B cell (primary cell): ENCODE measurements around the gene ERC1. TPM values are rescaled to one million over a fixed set of nuclear protein-coding genes. Genes with fewer than 3 reads are reported as not detected.

Experiments used
- ATAC-seq: fragments of 200-7000 bp; cut with Tn5 transposase; one replicate; pipeline ENCODE4 v1.10.0; 2021; ENCODE audit warnings: low read depth, mild to moderate bottlenecking, moderate number of reproducible peaks, moderate library complexity
- CTCF ChIA-PET: fragments of 350-600 bp; sonication (Branson Sonifier 250); formaldehyde crosslinking; loops from one replicate; lab custom pipeline; 2021; ENCODE audit warnings: antibody characterized with exemption, inconsistent platforms; lab: Charles Lee
- POLR2A ChIA-PET: fragments of 350-600 bp; sonication (Branson Sonifier 250); formaldehyde crosslinking; loops from one replicate; lab custom pipeline; 2021; ENCODE audit warnings: antibody characterized with exemption; lab: Charles Lee
- DNase-seq: peaks from one replicate; pipeline ENCODE4 v3.0.0; 2013
- H2AFZ ChIP-seq: 2 replicates; pipeline ENCODE4 v1.6.1; 2012; ENCODE audit warnings: mild to moderate bottlenecking, low read depth, low read length; ENCODE audit not compliant: insufficient read depth, poor library complexity, severe bottlenecking
- H3K27ac ChIP-seq, 2 donors: 1 replicate in 1 of 2; 2 replicates in 1 of 2; pipeline ENCODE4 v1.5.1; 2012 to 2013; ENCODE audit warnings: low read length in 2 of 2, mild to moderate bottlenecking in 2 of 2, moderate library complexity in 1 of 2
- H3K27me3 ChIP-seq, 4 experiments: fragments of 200-600 bp in 1 of 4; sonication (generic) in 1 of 4; replicated peaks in 1 of 4; 1 replicate in 2 of 4; 2 replicates in 2 of 4; pipeline versions ENCODE4 v1.6.1 to v1.7.0; 2013 to 2016; ENCODE audit warnings: low read length in 3 of 4, mild to moderate bottlenecking in 2 of 4, mixed read lengths in 1 of 4, moderate library complexity in 1 of 4; ENCODE audit not compliant: insufficient read depth in 4 of 4, control insufficient read depth in 3 of 4; ENCODE audit errors: control extremely low read depth in 1 of 4
- H3K36me3 ChIP-seq, 2 experiments: replicated peaks in 1 of 2; 1 replicate in 1 of 2; 2 replicates in 1 of 2; pipeline versions ENCODE4 v1.6.1 to v1.7.1; 2013; ENCODE audit warnings: low read length in 1 of 2; ENCODE audit not compliant: insufficient read depth in 2 of 2, control insufficient read depth in 1 of 2; ENCODE audit errors: control extremely low read depth in 1 of 2, extremely low read depth in 1 of 2
- H3K4me1 ChIP-seq, 2 donors: fragments of 200-600 bp in 1 of 2; sonication (generic) in 1 of 2; 1 replicate in 1 of 2; 2 replicates in 1 of 2; pipeline versions ENCODE4 v1.5.1 to v1.6.1; 2013 to 2017; ENCODE audit warnings: low read length in 2 of 2; ENCODE audit not compliant: control insufficient read depth in 2 of 2, insufficient read depth in 2 of 2
- H3K4me2 ChIP-seq: replicated peaks from 2 replicates; pipeline ENCODE3; 2012; ENCODE audit warnings: mild to moderate bottlenecking, low read depth, low read length; ENCODE audit not compliant: poor library complexity, severe bottlenecking
- H3K4me3 ChIP-seq, 5 experiments: fragments of 200-600 bp in 1 of 5; sonication (generic) in 1 of 5; 1 replicate in 3 of 5; 2 replicates in 2 of 5; pipeline versions ENCODE4 v1.5.1 to v1.7.0; 2011 to 2016; ENCODE audit warnings: low read length in 4 of 5, mild to moderate bottlenecking in 4 of 5, low read depth in 2 of 5, control low read depth in 1 of 5, moderate library complexity in 1 of 5; ENCODE audit not compliant: insufficient read depth in 1 of 5; ENCODE audit errors: control extremely low read depth in 1 of 5, extremely low read depth in 1 of 5
- H3K79me2 ChIP-seq: fragments of 200-600 bp; sonication (generic); one replicate; pipeline ENCODE4 v1.6.0; 2016; ENCODE audit warnings: low read length; ENCODE audit not compliant: control insufficient read depth, insufficient read depth
- H3K9ac ChIP-seq: fragments of 200-600 bp; sonication (generic); 2 replicates; pipeline ENCODE4 v1.6.1; 2017; ENCODE audit warnings: mild to moderate bottlenecking, low read length, moderate library complexity
- H3K9me3 ChIP-seq, 3 donors: one replicate each; pipeline versions ENCODE4 v1.6.1 to v1.7.1; 2013; ENCODE audit warnings: low read length in 2 of 3; ENCODE audit not compliant: control insufficient read depth in 2 of 3, insufficient read depth in 1 of 3; ENCODE audit errors: control extremely low read depth in 1 of 3
- H4K20me1 ChIP-seq: 2 replicates; pipeline ENCODE4 v1.6.0; 2012; ENCODE audit warnings: mild to moderate bottlenecking, low read length; ENCODE audit not compliant: insufficient read depth, control insufficient read depth, poor library complexity, severe bottlenecking
- H3K27ac Mint-ChIP-seq: one replicate; pipeline ENCODE4 v1.8.0; 2021; ENCODE audit warnings: mixed read lengths
- H3K27me3 Mint-ChIP-seq: one replicate; pipeline ENCODE4 v1.8.0; 2021; ENCODE audit warnings: mixed read lengths
- H3K4me1 Mint-ChIP-seq: one replicate; pipeline ENCODE4 v1.8.0; 2021; ENCODE audit warnings: mixed read lengths
- H3K4me3 Mint-ChIP-seq: one replicate; pipeline ENCODE4 v1.8.0; 2021; ENCODE audit warnings: mixed read lengths
- H3K9me3 Mint-ChIP-seq: one replicate; pipeline ENCODE4 v1.8.0; 2022; ENCODE audit warnings: mixed read lengths; ENCODE audit not compliant: insufficient read depth
- EZH2 ChIP-seq: IDR thresholded peaks from 2 replicates; pipeline ENCODE4 v1.6.1; 2012; ENCODE audit warnings: borderline replicate concordance, low read depth, mild to moderate bottlenecking, moderate library complexity, low read length; ENCODE audit not compliant: insufficient read depth, poor library complexity, severe bottlenecking
- WGBS: methylation state at CpG from one replicate; pipeline ENCODE4 v1.1.5; 2013; ENCODE audit warnings: missing lambda C conversion rate; ENCODE audit not compliant: insufficient coverage; 5-methylcytosine and 5-hydroxymethylcytosine counted together
- intact Hi-C: fragments of 100-400 bp; cut with micrococcal nuclease; formaldehyde crosslinking; loops from one replicate; pipeline ENCODE4 v1.10.0; 2022
- polyA plus RNA-seq: library from polyadenylated mRNA; depleted of rRNA; stranded (reverse); fragments of >200 nt; gene quantifications from 2 replicates; pipeline ENCODE4 v1.2.3, GENCODE V29; 2012
- total RNA-seq, 2 donors: library from RNA; stranded (reverse); fragments of 120-200 nt in 1 of 2; gene quantifications; 1 replicate in 1 of 2; 2 replicates in 1 of 2; pipeline versions ENCODE4 v1.2.3 to v1.2.4, GENCODE V29; 2013 to 2022
- TF ChIP-seq, protein P1 (sequence below): fragments of 200-600 bp; IDR thresholded peaks from one replicate; pipeline ENCODE4 v1.8.0; 2022; ENCODE audit warnings: antibody characterized with exemption, mild to moderate bottlenecking

Gene ERC1
- total and polyA plus RNA-seq, 2 donors (not counting 1 experiment from before 2014, with no cell fraction given): 4.0 to 77.6 TPM

DNA sequence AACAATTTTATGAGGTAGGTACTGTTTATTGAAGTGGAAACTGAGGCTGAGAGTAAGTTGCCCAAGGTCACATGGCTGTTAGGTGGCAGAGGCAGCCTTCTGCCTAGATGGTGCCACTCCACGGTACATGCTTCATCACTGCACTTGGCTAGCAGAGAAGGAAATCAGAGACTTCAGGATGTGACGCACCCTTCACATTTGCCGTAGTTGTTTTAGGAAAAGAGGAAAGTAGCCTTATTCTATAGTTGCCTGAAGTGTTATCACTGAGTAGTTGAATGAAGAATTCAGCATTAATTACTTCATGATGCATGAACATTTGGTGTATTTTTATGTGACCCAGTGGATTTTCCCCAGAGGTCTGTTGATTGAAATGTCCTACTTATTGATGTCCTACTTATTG, 55.7 kb downstream of the ERC1 start:
- H3K27me3 ChIP-seq: no peaks in the 10 kb centered on the region
- peaks cover 0 to 4% of the 10 kb centered on the region in 2 experiments for H3K36me3 ChIP-seq
- H3K79me2 ChIP-seq: peaks cover 25% of the 10 kb centered on the region
- DNase-seq (no peak), ATAC-seq (no peak)
- Mint-ChIP-seq H3K9me3 (no peaks in the 10 kb centered on the region), H3K4me3 (no peak overlapping the region), H3K27me3 (no peaks in the 10 kb centered on the region), H3K27ac (no peak overlapping the region), H3K4me1 (peaks cover 11% of the 10 kb centered on the region)
- peaks cover 4% of the 10 kb centered on the region for H4K20me1 ChIP-seq
- ChIA-PET POLR2A (no interaction called here), CTCF (no interaction called here)
- no peaks in the 10 kb centered on the region for H3K9me3 ChIP-seq
- H3K4me1 ChIP-seq: no peaks in the 10 kb centered on the region
- no peak overlapping the region for H3K27ac ChIP-seq
- TF ChIP-seq, protein P1, sequence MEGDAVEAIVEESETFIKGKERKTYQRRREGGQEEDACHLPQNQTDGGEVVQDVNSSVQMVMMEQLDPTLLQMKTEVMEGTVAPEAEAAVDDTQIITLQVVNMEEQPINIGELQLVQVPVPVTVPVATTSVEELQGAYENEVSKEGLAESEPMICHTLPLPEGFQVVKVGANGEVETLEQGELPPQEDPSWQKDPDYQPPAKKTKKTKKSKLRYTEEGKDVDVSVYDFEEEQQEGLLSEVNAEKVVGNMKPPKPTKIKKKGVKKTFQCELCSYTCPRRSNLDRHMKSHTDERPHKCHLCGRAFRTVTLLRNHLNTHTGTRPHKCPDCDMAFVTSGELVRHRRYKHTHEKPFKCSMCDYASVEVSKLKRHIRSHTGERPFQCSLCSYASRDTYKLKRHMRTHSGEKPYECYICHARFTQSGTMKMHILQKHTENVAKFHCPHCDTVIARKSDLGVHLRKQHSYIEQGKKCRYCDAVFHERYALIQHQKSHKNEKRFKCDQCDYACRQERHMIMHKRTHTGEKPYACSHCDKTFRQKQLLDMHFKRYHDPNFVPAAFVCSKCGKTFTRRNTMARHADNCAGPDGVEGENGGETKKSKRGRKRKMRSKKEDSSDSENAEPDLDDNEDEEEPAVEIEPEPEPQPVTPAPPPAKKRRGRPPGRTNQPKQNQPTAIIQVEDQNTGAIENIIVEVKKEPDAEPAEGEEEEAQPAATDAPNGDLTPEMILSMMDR: no peak
- TF ChIP-seq EZH2: no peak
- H2AFZ ChIP-seq: no peak overlapping the region
- H3K9ac ChIP-seq: no peak overlapping the region
- 95% methylated on average over 3 of the region's 3 CpGs for WGBS
- no peak overlapping the region for H3K4me2 ChIP-seq
- intact Hi-C loops: no loop called here
- no peak overlapping the region for H3K4me3 ChIP-seq

DNA sequence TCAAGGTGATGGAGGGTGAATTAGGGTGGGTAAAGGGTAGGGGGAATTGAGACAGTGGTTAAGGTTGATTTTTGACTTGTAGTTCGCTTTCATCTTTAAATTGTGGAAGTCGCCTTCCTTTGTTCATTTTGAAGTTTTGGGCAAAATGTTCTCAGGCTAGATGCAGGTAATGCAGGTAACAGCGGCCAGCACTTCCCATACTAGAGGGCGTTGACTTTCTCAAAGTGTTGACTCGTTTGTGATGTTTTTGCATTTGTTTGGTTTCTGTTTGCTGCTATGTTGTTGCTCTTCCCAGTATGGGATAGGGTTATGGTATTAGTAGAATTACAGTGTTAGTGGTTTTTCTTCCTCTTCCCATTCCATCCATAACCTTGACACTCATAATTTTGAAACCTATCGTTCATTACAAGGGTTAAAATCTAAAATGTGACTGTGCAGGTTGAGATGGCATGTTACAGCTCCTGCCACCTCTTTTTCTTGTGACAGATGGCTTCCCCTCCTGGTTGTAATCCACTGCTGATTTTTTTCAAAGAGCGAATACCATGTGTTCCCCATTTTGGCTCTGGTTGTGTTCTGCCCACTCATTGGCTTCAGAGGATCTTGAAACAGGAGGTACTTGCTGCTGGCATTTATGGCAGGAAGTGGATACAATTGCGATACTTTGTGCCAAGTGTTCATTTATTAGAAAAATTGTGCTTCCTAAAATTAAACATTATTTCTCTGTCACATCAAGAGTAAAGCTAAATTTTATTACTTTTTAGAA, 57.1 kb downstream of the ERC1 start:
- Mint-ChIP-seq H3K4me3 (no peak overlapping the region), H3K27ac (no peak overlapping the region), H3K4me1 (peaks cover 11% of the 10 kb centered on the region), H3K27me3 (no peaks in the 10 kb centered on the region), H3K9me3 (no peaks in the 10 kb centered on the region)
- TF ChIP-seq, protein P1: no peak
- TF ChIP-seq EZH2: no peak
- no peaks in the 10 kb centered on the region for H3K4me1 ChIP-seq
- no peaks in the 10 kb centered on the region for H3K27me3 ChIP-seq
- no peak overlapping the region for H3K27ac ChIP-seq
- H3K4me2 ChIP-seq: no peak overlapping the region
- no peak for ATAC-seq
- intact Hi-C loops: no loop called here
- DNase-seq: peak; percentile 4
- POLR2A ChIA-PET: no interaction called here
- H4K20me1 ChIP-seq: peaks cover 4% of the 10 kb centered on the region
- no peak overlapping the region for H3K4me3 ChIP-seq
- no peak overlapping the region for H3K9ac ChIP-seq
- 69% methylated on average over 2 of the region's 8 CpGs for WGBS
- H2AFZ ChIP-seq: no peak overlapping the region
- H3K9me3 ChIP-seq: no peaks in the 10 kb centered on the region
- CTCF ChIA-PET: no interaction called here
- peaks cover 17% of the 10 kb centered on the region for H3K79me2 ChIP-seq
- peaks cover 0 to 4% of the 10 kb centered on the region in 2 experiments for H3K36me3 ChIP-seq
